Heart right ventricle (tissue), 16 donors: ENCODE results near the gene PERM1. TPM values are rescaled to one million over a fixed set of nuclear protein-coding genes. Genes with fewer than 3 reads are reported as not detected.

Source experiments
- ATAC-seq, 8 donors: fragments of 200-7000 bp; cut with Tn5 transposase; one replicate each; pipeline ENCODE4 v1.9.1; 2020; ENCODE audit warnings: mild to moderate bottlenecking in 8 of 8, moderate library complexity in 8 of 8, moderate number of reproducible peaks in 1 of 8
- DNase-seq, 2 donors: peaks; one replicate each; pipeline ENCODE4 v3.0.0-alpha.2; 2020
- H3K27ac ChIP-seq, 10 donors: fragments of 200-600 bp; sonication (generic) in 2 of 10; one replicate each; pipeline versions ENCODE4 v1.5.0 to v1.8.0; 2020 to 2022; ENCODE audit warnings: mild to moderate bottlenecking in 3 of 10
- H3K27me3 ChIP-seq, 7 donors: fragments of 200-600 bp; one replicate each; pipeline ENCODE4 v1.8.0; 2021 to 2022; ENCODE audit warnings: mild to moderate bottlenecking in 2 of 7
- H3K36me3 ChIP-seq, 9 donors: fragments of 200-600 bp; sonication (generic) in 1 of 9; one replicate each; pipeline versions ENCODE4 v1.5.0 to v1.8.0; 2020 to 2022; ENCODE audit warnings: mild to moderate bottlenecking in 2 of 9
- H3K4me1 ChIP-seq, 9 donors: fragments of 200-600 bp; sonication (generic) in 1 of 9; one replicate each; pipeline versions ENCODE4 v1.5.0 to v1.8.0; 2020 to 2022; ENCODE audit warnings: mild to moderate bottlenecking in 4 of 9
- H3K4me3 ChIP-seq, 10 donors: fragments of 200-600 bp; sonication (generic) in 2 of 10; one replicate each; pipeline versions ENCODE4 v1.5.0 to v1.8.0; 2020 to 2022; ENCODE audit warnings: mild to moderate bottlenecking in 7 of 10, moderate library complexity in 2 of 10
- H3K9me3 ChIP-seq, 11 donors: fragments of 200-600 bp in 10 of 11; sonication (generic) in 2 of 11; one replicate each; pipeline versions ENCODE4 v1.5.0 to v1.8.0; 2013 to 2022; ENCODE audit warnings: mild to moderate bottlenecking in 2 of 11, control low read depth in 1 of 11, moderate library complexity in 1 of 11
- CTCF ChIP-seq, 9 donors: fragments of 200-600 bp; sonication (generic) in 2 of 9; IDR thresholded peaks; one replicate each; pipeline versions ENCODE4 v1.5.0 to v1.8.0; 2021 to 2022; ENCODE audit warnings: antibody characterized with exemption in 9 of 9, mild to moderate bottlenecking in 5 of 9, moderate library complexity in 1 of 9
- WGBS, 2 donors: extraction: QIAGEN DNeasy Blood & Tissue Kit; methylation state at CpG; one replicate each; pipeline ENCODE4 v1.1.7; 2013; ENCODE audit warnings: inconsistent platforms in 1 of 2; 5-methylcytosine and 5-hydroxymethylcytosine counted together
- intact Hi-C, 10 donors: fragments of 100-400 bp; cut with DNase I; formaldehyde crosslinking; loops; one replicate each; pipeline versions ENCODE4 v1.11.1 to v1.14.2; 2022
- polyA plus RNA-seq, 2 donors: library from polyadenylated mRNA; stranded (reverse); fragments of 200-250 nt; gene quantifications; one replicate each; pipeline ENCODE4 v1.2.3, GENCODE V29; 2013
- total RNA-seq, 10 donors: library from RNA; stranded (reverse); fragmentation: NEBNext Ultra II Directional in 3 of 10; extraction: Animal tissue kit (Norgen Biotek cat#: 25700) in 3 of 10; gene quantifications; one replicate each; pipeline versions ENCODE4 v1.2.1 to v1.2.4, GENCODE V29; 2021 to 2023
- donor health status: Arrhythmogenic right ventricular cardiomyopathy.
- donor health status: ischemic (EF 13 %, LVEDD 7.1; RV severe dilation, severe dysfunction).
- donor health status: healthy with polysubstance abuse.
- donor health status: DM: no; HTN: yes; CAD: no.
- donor health status: DM: no; HTN: no; CAD: no.
- donor health status: ischemic (EF 25% LVEDD 6.9; RV normal size, moderate dysfunction).
- donor health status: ischemic (EF 25% LVEDD 5.7; RV mildly dilated, moderate dysfunction).
- donor health status: healthy.
- donor health status: DM: yes; HTN: yes; CAD: no.
- donor health status: Ischemic cardiomyopathy.
- donor health status: ischemic (EF 35%, LVEDD 5.7; RV mildly dilated, moderate dysfunction).
- donor health status: nonischemic (EF 11% LVEDD 7.7; RV severe dilation, severe dysfunction).
- donor health status: DM: yes; HTN: yes; CAD: no.
- donor health status: PGD.
- donor health status: ischemic (EF 29% LVEDD 5.4; RV normal size, mild dysfunction).
- donor health status: nonischemic (EF 23%, LVEDD 6.1; RV moderate dilation, normal function).

The PERM1 gene
- total and polyA plus RNA-seq, 12 donors, result 55.1 to 513 (median 122) TPM

GRCh38 chr1:928825-929661 lies 52.9 kb downstream of the PERM1 start:
- Histone ChIP-seq H3K4me1 (peaks cover 3 to 18% (median 12%) of the 10 kb centered on the region in 9 donors), H3K36me3 (no peaks in the 10 kb centered on the region), H3K27ac (no peak overlapping the region), H3K4me3 (no peak overlapping the region), H3K27me3 (peaks cover 21 to 89% (median 84%) of the 10 kb centered on the region in 7 donors), H3K9me3 (no peaks in the 10 kb centered on the region)
- WGBS, 2 donors, result 73% methylated on average over 40 of the region's 40 CpGs
- intact Hi-C loops, result no loop called here
- no peak for DNase-seq
- TF ChIP-seq CTCF (IDR thresholded peaks at IDR 0.05), result no peak
- ATAC-seq, result no peak

DNA sequence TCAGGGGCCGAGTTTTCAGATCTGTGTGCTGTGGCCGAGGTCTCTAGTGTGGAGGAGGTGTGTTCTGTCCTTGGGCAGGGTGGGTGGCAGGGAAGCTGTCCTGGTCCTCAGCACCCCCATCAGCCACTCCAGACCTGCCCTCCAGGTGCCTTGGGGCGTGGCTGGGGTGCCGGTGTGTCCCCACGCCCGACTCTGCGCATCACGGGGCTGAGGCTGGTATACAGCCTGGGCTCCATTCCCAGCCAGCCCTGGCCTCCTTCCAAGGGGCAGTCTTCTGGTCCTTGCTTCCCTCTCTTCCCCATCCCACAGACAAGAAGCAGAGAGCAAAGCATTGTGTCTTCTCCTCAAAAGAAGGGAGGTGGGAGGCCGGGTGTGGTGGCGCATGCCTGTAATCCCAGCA lies 54.1 kb downstream of the PERM1 start:
- ATAC-seq (no peak), DNase-seq (no peak)
- no peaks in the 10 kb centered on the region for H3K9me3 ChIP-seq
- H3K4me1 ChIP-seq, result peaks cover 9 to 25% (median 20%) of the 10 kb centered on the region in 9 donors
- H3K27me3 ChIP-seq, result peaks cover 14 to 89% (median 83%) of the 10 kb centered on the region in 7 donors
- H3K27ac ChIP-seq, result no peak overlapping the region
- no peak overlapping the region for H3K4me3 ChIP-seq
- intact Hi-C loops, result no loop called here
- WGBS, 2 donors, result 51 to 53% methylated on average over 10 of the region's 10 CpGs
- no peak for TF ChIP-seq CTCF (IDR thresholded peaks at IDR 0.05)
- no peaks in the 10 kb centered on the region for H3K36me3 ChIP-seq

DNA sequence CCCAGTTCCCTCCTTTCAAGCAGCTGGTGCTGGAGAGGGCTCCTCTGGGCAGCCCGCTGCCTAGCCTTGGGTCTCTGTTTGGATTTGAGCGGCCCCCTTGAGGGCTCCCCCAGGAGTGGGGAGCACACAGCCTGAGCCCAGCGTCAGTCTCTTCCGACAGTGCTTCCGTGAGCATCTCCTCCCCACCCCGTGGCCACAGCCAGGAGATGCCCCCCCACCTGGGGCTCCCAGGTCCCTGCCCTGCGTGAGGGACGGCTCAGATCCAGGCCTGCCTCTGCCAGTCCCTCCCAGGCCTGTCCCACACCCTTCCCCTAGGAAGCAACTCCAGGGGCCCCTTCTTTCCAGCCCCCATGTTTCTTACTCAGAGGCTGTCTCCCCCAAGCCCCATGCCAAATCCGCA lies 54.7 kb downstream of the PERM1 start:
- intact Hi-C loops, result no loop called here
- H3K4me1 ChIP-seq, result peaks cover 9 to 29% (median 22%) of the 10 kb centered on the region in 9 donors
- ATAC-seq (no peak), DNase-seq (no peak)
- H3K4me3 ChIP-seq, result no peak overlapping the region
- H3K27me3 ChIP-seq, result peaks cover 14 to 90% (median 82%) of the 10 kb centered on the region in 7 donors
- 53 to 66% methylated on average over 9 of the region's 9 CpGs for WGBS, 2 donors
- H3K36me3 ChIP-seq, result no peaks in the 10 kb centered on the region
- H3K9me3 ChIP-seq, result no peaks in the 10 kb centered on the region
- H3K27ac ChIP-seq, result no peak overlapping the region
- no peak for TF ChIP-seq CTCF (IDR thresholded peaks at IDR 0.05)

- DNase-seq (peak in 1 of 2 donors; percentile 51), ATAC-seq (peak in 5 of 8 donors; percentile 22 to 45 (median 34))
- Histone ChIP-seq H3K27me3 (peaks cover 14 to 93% (median 81%) of the 10 kb centered on the region in 7 donors), H3K27ac (no peak overlapping the region), H3K4me1 (peaks cover 14 to 40% (median 27%) of the 10 kb centered on the region in 9 donors), H3K9me3 (no peaks in the 10 kb centered on the region), H3K36me3 (no peaks in the 10 kb centered on the region), H3K4me3 (peak overlapping the region in 9 of 10 donors; percentile 35 to 63 (median 53))
- TF ChIP-seq CTCF (IDR thresholded peaks at IDR 0.05), result no peak
- intact Hi-C loops, result no loop called here
- 7 to 8% methylated on average over 54 to 65 of the region's 65 CpGs for WGBS, 2 donors
These were observed 56.1 kb downstream of the PERM1 start for GRCh38 chr1:925561-926421.
